Ammon's horn (tissue), 1 donor: ENCODE data around the gene P3H1.
"Not testable (repeated sequence)": the region's sequence is repeated elsewhere in the genome, so short reads cannot be mapped to it uniquely, and the experiment has no call there.

Experiments
- DNase-seq: peaks from one replicate; pipeline ENCODE4 v3.0.0-alpha.2; 2016; ENCODE audit warnings: low spot score

P3H1 gene

GRCh38 chr1:42730988-42731387, 35.8 kb downstream of the P3H1 start:
- DNase-seq = no peak

GRCh38 chr1:42730002-42730401, 36.8 kb downstream of the P3H1 start:
- no peak for DNase-seq

GRCh38 chr1:42725820-42726219, 41.0 kb downstream of the P3H1 start:
- not testable (repeated sequence) for DNase-seq

- no peak for DNase-seq
Observed at GRCh38 chr1:42723511-42723910, 43.3 kb downstream of the P3H1 start.

GRCh38 chr1:42722403-42722802, 44.4 kb downstream of the P3H1 start:
- DNase-seq = not testable (repeated sequence)

GRCh38 chr1:42721926-42722325, 44.9 kb downstream of the P3H1 start:
- DNase-seq = no peak

- DNase-seq = no peak
Observed at GRCh38 chr1:42720868-42721267, 46.0 kb downstream of the P3H1 start.

- not testable (repeated sequence) for DNase-seq
Observed at GRCh38 chr1:42714441-42714840, 52.4 kb downstream of the P3H1 start.

- DNase-seq = no peak
Observed at GRCh38 chr1:42713293-42713692, 53.5 kb downstream of the P3H1 start.

GRCh38 chr1:42712808-42713207, 54.0 kb downstream of the P3H1 start:
- DNase-seq = not testable (repeated sequence)

- DNase-seq = no peak
Observed at GRCh38 chr1:42703888-42704464, 62.9 kb downstream of the P3H1 start.

GRCh38 chr1:42700006-42700405, 66.8 kb downstream of the P3H1 start:
- DNase-seq = no peak

GRCh38 chr1:42698081-42698813, 68.6 kb downstream of the P3H1 start:
- DNase-seq = no peak
